HUDEP-2 (cell line): ENCODE data around the gene NUCB2.
A peak's percentile ranks its signal among the peaks of the same experiment; 100 is the strongest.
"Not testable (repeated sequence)": the region's sequence is repeated elsewhere in the genome, so short reads cannot be mapped to it uniquely, and the experiment has no call there.

ENCODE experiments used
- DNase-seq, 76 experiments: peaks; one replicate each; lab custom pipeline; 2025; ENCODE audit not compliant: unreplicated experiment in 76 of 76; lab: John Stamatoyannopoulos, UW

Gene NUCB2

DNA sequence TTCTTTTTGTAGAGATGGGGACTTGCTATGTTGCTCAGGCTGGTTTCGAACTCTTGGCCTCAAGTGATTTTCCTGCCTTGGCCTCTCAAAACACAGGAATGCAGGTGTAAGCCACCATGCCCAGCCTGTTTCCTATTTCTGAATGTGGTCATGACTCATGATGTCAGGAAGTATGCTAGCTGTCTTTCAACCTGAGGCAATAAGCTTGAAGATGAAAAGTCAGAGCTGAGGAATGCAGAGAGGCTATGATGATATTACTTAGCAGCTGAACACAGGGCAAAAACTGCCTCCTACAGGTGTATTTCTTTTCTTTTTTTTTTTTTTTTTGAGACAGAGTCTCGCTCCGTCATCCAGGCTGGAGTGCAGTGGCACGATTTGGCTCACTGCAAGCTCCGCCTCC is 9.0 kb upstream of the NUCB2 start:
- no peak for DNase-seq

DNA sequence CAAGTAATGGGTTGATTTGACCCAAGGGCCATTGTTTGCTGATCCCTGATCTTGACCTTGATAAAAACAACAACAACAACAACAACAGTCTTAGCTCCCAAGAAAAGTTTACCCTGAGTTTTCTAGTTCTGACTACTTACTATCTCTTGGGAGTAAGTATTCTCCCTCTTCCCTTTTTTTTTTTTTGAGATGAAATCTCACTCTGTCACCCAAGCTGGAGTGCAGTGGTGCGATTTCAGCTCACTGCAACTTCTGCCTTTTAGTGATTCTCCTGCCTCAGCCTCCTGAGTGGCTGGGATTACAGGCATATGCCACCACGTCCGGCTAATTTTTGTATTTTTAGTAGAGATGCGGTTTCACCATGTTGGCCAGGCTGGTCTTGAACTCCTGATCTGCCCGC is 8.0 kb upstream of the NUCB2 start:
- not testable (repeated sequence) for DNase-seq

DNA sequence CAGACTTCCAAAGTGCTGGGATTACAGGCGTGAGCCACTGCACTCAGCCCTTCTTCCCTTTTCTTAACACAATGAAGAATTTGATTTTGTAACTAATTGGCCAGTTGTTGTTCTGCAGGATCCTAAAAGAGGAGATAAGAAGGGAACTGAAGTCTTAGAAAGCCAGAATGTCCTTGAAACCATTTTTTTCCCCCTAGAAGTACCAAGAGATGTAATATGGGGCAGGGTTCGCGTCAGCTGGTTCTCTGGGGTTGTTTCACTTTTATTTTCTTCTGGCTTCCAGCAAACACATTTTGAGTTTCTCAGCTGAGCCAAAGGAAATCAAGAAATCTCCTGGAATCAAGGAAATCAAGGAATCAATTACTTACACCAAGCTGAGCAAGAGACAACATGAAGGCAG is 7.6 kb upstream of the NUCB2 start:
- DNase-seq = no peak

DNA sequence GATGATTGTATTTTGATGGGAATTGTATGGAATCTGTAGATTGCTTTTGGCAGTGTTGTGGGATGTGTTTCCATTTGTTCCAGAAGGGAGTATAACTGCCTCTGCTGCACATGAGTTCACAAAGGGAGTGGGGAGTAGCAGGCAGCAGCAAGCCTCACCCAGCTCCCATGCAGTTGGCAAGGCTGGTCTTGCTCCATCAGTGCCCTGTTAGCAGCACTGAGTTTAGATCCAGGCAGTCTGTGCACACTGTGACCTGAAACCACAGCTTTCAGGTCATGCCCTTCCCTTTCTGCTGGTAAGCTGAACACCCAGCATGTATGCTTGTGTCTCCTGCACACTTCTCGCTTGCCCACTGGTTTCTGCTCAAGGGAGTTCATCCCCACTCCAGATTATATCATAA is 3.7 kb upstream of the NUCB2 start:
- DNase-seq = no peak

DNA sequence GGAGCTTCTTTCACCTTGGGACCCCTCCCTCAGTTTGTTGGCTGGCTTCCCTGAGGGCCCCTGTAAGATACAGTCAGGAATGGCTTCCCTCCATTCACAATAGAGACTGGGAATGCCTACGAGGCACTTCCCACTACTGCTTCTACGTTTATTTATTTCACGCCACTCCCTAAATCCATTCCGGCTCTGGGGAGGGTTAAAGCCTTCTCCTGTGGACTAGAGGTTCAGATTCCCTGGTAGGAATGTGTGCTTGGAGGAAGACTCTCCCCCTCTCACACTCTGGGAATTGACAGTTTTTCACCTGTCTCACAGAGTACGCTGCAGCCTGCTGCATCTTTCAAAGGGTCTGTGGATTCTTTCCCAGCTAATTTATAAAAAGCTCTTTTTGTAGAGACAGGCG is 3.3 kb upstream of the NUCB2 start:
- DNase-seq = no peak

DNA sequence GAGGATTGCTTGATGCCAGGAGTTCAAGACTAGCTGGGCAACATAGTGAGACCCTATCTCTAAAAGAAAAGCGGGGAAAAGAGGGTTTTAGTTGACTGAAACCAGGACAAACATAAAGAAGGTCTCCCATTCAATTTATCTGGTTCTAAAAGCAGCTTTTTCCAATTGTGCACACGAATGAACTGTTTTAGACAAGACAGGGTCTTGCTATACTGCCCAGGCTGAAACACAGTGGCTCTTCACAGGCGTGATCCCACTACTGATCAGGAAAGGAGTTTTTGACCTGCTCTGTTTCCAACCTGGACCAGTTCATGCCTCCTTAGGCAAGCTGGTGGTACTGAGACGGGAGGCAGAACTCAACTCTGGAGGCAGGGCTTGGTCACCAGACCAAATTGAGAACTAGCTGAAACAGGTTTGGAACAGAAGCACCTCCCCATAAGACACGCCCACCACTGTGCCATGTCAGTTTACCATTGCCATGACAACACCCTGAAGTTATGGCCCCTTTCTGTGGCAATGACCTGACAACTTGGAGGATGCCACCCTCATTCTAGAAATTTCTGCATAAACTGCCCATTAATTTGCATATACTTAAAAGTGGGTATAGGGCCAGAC is 2.8 kb upstream of the NUCB2 start:
- DNase-seq = peak in 39 of 76 experiments; percentile 3 to 53 (median 18)

DNA sequence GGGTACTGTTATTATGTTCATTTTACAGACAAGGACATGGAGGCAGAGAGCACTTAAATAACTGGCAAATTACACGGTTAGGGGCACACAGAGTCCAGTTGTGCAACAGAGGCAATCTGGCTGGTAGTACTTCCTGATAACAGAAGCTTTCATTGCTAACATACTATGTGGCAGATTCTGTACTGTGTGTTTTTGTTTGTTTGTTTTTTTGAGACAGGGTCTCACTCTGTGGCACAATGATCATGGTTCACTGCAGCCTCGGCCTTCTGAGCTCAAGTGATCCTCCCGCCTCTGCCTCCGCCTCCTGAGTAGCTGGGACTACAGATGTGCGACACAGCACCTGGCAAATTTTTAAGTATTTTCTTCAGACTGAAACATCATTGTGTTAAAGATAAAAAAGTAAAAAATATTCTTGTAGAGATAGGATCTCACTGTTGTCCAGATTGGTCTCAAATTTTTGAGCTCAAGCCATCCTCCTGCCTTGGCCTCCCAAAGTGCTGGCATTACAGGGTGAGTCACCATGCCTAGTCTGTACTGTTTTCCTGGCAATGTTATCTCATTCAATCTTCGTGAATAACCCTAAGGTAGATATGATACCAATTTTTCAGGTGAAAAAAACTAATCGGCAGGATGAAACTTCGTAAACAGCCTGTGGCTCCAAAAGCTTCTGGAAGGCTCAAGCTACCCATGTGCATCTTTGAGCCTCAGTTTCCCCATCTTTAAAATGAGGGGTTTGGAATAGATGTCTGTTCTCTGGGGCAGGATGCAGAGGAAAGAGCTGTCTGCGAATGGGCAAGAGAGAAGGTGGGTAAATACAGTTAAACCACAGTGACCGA is 921 bp upstream of the NUCB2 start:
- DNase-seq = peak in 7 of 76 experiments; percentile 2 to 38 (median 8)

DNA sequence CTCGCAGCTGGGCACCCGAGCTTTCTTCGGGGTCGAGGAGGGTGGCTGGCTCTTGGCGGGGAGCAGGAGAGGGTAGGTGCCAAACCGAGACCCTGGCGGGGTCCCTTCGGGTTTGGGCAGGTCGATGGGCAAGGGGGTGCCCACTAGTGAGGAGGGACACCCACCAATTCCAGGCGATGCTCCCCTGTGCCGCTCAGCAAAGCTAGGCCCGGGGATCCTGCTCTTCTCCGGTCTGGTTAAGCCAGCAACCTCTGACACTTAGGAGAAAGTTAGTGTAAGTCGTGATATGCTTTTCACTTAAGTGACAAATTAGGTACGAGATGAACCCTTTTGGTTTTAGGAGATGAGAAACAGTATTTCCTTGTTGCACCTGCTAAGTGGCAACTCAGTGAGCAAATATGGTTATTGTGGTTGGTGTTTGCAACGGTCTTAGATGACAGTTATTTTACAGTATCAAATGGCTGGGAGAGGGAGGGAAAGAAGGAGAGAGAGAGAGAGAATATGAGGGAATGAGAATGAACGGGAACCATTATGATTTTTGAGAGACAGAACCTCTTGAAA is 565 bp downstream of the NUCB2 start:
- DNase-seq = peak in 22 of 76 experiments; percentile 8 to 58 (median 28)

DNA sequence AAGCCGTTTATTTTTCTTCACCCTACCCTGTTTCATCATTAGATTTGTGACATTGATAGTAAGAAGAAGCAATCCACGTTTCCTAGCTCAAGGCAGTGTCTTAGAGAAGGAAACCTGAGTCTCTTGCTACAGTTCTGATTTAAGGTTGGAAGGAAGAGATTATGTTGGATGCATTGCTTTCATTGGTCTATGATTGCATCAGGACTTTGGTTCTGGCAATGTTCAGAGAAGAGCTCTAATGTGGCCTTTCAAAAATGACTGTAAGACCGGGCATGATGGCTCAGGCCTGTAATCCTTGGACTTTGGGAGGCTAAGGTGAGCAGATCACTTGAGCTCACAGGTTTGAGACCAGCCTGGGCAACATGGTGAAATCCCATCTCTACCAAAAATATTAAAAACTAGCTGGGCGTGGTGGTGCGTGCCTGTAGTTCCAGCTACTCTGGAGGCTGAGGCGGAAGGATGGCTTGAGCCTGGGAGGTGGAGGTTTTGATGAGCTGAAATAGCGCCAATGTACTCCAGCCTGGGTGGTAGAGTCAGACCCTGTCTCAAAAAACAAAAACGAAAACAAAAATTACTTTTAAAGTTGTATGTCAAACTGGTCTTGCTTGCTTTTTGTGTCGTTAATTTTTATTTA is 4.1 kb downstream of the NUCB2 start:
- no peak for DNase-seq

DNA sequence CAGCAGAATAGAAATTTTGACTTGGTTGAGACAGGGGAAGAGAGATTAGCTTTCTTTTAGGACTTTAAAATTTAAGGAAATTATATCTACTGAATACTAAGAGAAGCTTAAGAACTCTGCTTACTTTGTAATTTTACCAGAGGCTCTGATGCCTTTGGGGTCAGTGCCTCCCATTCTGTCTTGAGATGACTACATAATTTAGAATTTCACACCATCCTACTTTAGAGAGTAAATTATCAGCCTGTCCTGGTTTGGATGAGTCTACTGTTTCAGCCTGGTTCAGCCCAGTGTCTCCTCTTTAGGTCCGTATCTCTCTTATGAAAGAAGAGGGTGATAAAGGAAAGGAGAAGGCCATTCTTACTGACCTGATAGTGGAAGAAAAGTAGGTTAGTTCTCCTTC is 9.8 kb downstream of the NUCB2 start:
- DNase-seq = no peak

DNA sequence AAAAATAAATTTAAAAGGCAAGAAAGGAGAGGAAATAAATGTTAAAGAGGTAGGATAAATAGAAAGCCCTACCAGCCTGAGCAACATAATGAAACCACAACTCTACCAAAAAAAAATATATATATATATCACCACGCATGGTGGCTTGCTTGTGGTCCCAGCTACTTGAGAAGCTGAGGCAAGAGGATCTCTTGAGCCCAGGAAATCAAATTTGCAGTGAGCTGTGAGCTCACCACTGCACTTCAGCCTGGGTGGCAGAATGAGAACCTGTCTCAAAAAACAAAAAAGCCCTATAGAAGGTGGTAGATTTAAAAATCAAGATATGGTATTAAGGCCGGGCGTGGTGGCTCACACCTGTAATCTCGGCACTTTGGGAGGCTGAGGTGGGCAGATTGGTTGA is 10.5 kb downstream of the NUCB2 start:
- no peak for DNase-seq

DNA sequence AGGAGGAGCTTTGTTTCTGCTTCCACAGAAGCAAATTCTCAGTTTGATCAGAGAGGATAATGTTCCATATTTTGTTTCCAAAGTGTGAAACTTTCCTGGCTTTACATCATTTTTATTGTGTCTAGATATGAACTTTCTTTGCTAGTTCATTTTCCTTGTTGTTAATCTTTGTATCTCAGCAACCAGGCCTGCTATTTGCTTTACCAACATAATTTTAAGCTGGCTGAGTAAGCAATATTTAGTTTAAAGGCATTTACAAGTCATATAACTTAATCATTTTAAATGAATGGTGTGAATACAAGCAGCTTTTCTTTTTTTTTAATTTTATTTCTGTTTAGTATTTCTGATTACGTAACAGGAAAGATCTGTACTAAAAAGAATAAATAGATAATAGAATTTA is 15.2 kb downstream of the NUCB2 start:
- no peak for DNase-seq

DNA sequence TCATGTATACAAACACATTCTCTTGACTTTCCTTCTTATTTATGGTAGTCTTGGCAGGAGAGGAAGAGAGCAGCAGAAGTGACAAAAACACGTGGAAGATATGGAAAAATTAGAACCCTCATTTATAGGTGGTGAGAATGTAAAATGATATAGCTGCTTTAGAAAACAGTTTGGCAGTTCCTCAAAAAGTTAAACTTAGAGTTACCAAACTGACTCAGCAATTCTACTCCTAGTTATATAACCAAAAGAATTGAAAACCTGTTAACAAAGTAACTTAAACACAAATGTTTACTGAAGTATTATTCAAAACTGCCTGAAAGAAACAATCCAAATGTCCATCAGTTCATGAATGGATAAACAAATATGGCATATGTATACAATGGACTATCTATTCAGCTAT is 16.8 kb downstream of the NUCB2 start:
- DNase-seq = no peak

DNA sequence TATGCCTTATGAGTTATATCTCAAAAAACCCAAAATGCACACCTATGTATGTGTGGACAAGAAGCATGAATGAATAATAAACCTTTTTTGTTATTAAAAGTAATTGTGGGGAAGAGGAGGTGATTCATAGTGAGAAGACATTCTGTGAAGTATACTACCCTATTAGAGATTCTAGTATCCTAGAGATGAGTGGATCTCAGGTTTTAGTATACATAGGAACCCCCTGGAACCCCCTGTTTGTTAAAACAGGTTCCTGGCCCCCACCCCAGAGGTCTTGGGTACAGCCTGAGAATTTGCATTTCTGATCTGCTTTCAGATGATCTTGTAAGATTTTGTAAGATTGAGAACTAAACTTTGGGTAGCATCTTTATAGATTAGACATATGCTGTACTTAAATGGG is 17.5 kb downstream of the NUCB2 start:
- DNase-seq = no peak

DNA sequence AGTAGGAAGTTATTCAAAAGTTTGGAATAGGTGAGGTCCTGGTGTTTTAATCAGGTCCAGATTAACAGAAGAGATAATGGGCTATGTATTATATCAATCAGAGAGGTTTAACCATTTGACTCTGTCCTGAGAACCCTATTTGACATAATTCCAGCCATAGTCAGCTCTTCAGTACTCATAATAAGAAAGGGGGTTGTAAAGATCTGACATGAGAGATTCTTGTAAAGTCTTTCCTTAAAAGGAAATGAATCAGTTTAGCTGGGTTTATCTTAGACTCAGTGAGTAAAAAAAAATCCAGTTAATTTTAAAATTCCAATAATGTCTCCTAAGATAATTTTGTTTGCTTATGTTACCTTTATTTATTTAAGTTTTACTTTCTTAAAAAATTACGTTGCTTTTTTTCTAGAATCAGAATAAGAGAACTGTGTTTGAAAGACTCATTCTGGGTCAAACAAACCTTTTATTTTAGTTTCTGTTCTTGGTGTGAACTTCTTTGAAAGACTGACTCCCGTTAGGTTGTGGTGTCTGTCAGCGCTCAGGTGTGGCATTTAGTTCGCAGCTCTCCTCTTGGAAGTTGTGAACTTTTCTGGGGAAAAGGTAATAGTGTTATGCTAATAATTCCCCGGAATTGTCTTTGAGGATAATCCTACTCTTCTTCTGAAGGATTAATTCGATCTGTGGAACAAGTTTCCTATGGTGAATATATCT is 20.5 kb downstream of the NUCB2 start:
- DNase-seq = no peak

DNA sequence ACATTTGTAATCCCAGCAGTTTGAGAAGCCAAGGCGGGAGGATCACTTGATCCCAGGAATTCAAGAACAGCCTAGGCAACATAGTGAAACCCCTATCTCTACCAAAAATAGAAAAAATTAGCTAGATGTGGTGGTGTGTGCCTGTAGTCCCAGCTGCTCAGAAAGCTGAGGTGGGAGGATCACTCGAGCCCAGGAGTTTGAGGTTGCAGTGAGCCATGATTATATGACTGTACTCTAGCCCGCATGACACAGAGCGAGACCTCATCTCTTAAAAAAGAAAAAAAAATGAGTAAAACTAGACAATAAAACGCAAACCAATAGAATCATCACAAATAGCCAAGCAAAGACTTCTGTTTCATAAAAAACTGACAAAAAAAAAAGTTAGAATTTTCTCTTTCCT is 21.8 kb downstream of the NUCB2 start:
- no peak for DNase-seq

DNA sequence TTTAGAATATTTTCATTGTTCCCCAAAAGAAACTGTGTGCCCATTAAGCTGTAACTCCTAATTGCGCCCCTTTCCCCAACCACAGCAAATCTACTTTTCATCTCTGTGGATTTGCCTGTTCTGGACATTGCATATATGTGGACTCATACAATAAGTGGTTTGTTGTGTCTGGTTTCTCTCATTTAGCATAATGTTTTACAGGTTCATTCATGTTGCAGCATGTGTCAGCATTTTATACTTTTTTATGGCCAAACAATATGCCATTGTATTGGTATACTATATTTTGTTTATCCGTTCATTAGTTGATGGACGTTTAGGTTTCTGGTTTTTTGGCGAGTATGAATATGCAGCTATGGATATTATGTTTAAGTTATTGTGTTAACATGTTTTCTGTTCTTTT is 23.8 kb downstream of the NUCB2 start:
- DNase-seq = no peak

DNA sequence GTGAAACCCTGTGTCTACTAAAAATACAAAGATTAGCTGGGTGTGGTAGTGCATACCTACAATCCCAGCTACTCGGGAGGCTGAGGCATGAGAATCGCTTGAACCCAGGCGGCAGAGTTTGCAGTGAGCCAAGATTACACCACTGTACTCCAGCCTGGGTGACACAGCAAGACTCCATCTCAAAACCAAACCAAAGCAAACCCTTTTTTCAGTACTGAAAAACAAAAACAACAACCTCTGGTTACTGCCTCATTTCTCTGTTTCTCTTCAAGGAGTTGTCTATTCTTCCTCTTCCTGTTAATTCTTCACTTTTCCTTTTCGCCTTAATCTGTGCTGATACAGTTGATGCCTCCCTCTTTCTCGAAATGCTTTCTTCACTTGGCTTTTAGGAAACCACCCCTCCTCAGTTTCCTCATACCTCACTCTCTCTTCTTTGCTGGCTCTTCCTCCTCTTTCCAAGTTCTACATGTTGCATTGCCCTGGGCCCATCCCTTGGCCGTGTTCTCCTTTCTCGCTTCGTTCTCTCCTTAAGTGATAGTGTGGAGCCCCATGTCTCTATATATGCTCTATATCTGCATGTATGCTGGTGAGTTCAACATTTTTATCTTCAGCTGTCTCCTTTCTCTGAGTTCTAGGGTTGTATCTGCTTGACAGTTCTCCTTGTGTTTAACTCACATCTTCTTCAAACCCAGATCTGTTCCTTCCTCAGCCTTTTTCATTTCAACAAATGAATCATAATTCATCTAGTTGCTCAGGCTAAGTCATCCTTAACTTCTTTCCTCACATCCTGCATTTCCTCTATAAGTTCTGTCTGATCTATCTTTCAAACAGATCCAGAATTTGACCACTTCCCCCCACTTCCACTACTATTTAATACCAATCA is 37.1 kb downstream of the NUCB2 start:
- DNase-seq = no peak

DNA sequence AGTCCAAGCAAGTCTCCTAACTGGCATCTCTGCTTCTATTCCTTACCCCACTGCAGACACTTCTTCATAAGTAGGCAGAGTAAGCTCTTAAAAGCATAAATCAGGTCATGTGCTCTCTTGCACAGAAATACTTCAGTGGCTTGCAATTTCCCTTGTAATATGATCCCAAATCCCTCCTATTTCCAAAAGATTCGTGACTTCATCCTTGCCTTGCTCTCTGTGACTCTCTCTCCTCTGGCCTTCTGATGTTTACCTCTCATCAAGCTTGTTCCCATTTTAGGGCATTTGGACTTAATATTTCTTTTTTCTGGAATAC is 37.7 kb downstream of the NUCB2 start:
- no peak for DNase-seq

DNA sequence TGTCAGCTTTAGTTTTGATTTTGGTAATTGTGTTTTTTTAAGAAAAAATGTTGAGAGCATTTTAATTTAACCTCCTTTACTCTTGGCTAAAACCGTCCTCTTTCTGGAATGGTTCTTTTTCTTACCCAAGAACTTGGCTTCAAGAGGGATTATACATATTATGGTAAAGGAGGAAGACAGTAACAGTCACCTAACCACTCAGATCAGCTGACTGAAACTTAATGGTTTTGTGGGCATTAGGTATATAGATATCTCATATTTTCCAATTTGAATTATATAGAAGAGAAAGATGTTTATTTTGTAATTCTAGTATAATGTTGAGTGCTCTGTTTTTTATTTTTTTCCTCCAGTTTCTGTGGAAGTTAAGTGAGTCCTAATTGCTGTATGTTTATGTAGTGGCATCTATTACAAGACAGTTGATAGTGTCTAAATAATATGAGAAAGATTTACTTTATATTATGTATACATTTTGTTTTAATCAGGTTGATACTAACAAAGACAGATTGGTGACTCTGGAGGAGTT is 38.4 kb downstream of the NUCB2 start:
- no peak for DNase-seq
